Right lobe of liver (tissue), 4 donors: ENCODE results near the gene UTRN.

Experiments used
- CTCF ChIP-seq, 4 donors: fragments of 200-600 bp in 3 of 4; fragments of 450-650 bp in 1 of 4; IDR thresholded peaks; one replicate each; pipeline versions ENCODE4 v1.5.1 to v1.8.0; 2016 to 2022; ENCODE audit warnings: antibody characterized with exemption in 4 of 4, mild to moderate bottlenecking in 2 of 4
- POLR2A ChIP-seq: fragments of 450-650 bp; IDR thresholded peaks from one replicate; pipeline ENCODE4 v1.6.1; 2017; ENCODE audit warnings: antibody characterized with exemption, mild to moderate bottlenecking
- donor health status: DM: no; HTN: no; CAD: no.
- donor health status: DM: no; HTN: no; CAD: no.
- donor health status: DM: no; HTN: yes; CAD: no.

- TF ChIP-seq CTCF (IDR thresholded peaks at IDR 0.05) (no peak), POLR2A (no peak)
These were observed 30.3 kb downstream of the UTRN start for GRCh38 chr6:144315226-144315980.
